Retinal pigment epithelial cell (primary cell): Measurements from ENCODE around the gene ABCC3.
"Not testable (repeated sequence)": the region's sequence is repeated elsewhere in the genome, so short reads cannot be mapped to it uniquely, and the experiment has no call there.

Experiments
- DNase-seq: peaks from one replicate; pipeline ENCODE4 v3.0.0-alpha.2; 2010; ENCODE audit warnings: low read depth
- H3K4me3 ChIP-seq: 2 replicates; pipeline ENCODE4 v1.5.1; 2011; ENCODE audit warnings: mild to moderate bottlenecking, low read length, control low read depth, moderate library complexity
- TF ChIP-seq, protein P1 (sequence below): conservative IDR thresholded peaks from 2 replicates; pipeline ENCODE4 v1.5.1; 2011; ENCODE audit warnings: low read depth, low read length, control low read depth, inconsistent platforms

Gene ABCC3

DNA sequence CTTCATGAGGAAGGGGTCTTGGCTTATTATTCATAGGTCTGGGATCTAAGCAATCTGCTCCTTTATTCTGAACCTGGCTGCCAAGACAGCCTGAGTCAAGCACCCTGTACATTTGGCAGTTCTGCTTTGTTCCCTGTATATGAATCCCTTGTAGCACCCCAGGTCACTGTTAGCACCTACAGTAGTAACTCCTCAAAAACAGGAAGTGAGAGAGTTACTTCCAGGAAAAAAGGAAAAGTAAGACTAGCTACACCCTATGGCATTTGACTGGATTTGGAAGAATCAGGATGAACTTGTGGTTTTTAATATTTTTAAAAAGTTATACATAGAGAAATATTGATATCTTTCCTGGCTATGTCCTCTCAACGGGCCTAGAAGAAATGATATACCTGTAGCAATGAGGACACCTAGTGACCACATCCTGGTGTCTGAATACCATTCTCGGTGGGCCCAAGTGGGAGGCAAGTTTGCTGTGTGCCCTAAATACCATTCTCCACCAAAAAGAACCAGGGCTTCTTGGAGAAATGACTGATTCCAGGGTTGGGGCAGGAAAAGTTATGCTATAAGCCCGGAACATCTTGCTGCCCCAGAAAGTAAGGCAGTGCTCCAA lies 63.1 kb downstream of the ABCC3 start:
- TF ChIP-seq, protein P1, sequence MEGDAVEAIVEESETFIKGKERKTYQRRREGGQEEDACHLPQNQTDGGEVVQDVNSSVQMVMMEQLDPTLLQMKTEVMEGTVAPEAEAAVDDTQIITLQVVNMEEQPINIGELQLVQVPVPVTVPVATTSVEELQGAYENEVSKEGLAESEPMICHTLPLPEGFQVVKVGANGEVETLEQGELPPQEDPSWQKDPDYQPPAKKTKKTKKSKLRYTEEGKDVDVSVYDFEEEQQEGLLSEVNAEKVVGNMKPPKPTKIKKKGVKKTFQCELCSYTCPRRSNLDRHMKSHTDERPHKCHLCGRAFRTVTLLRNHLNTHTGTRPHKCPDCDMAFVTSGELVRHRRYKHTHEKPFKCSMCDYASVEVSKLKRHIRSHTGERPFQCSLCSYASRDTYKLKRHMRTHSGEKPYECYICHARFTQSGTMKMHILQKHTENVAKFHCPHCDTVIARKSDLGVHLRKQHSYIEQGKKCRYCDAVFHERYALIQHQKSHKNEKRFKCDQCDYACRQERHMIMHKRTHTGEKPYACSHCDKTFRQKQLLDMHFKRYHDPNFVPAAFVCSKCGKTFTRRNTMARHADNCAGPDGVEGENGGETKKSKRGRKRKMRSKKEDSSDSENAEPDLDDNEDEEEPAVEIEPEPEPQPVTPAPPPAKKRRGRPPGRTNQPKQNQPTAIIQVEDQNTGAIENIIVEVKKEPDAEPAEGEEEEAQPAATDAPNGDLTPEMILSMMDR: no peak

DNA sequence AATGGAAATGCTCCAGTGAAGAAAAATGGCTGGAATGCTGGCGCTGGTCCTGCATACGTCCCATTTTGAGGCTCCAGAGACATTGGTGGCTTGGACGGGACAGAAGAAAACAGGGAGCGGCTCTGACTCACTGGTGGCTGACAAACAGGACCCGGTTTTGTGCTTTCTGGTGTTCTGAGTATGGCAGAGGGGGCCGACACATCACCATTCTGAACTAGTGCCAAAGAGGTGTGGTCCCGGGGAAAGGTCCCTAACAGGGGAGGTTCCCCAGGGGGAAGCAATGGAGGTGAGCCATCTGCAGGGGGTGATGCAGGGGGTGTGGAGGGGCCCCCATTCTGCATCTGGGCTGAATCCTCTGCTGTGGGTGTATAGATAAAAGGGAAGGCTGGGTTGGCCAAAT lies 64.7 kb downstream of the ABCC3 start:
- DNase-seq: no peak
- no peak overlapping the region for H3K4me3 ChIP-seq
- TF ChIP-seq, protein P1: no peak

More for the DNA sequence above, 63.1 kb downstream of the ABCC3 start:
- DNase-seq: no peak
- H3K4me3 ChIP-seq: no peak overlapping the region

DNA sequence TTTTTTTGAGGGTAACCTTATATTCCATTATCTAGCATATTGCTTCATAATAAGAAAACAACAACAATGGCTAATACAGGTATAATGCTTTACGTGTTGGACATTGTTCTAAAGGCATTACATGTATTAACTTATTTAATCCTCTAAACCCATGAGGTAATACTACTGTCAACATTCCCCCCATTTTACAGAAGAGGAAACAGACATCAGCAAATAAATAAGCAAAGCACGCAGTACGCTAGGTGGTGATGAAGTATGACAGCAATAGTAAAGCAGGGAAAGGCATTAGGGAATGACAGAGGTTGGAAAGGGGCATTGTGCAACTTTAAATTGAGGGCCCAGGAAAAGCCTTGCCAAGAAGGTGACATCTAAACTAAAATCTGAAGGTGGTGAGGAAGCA lies 68.5 kb downstream of the ABCC3 start:
- H3K4me3 ChIP-seq: no peak overlapping the region
- DNase-seq: no peak
- TF ChIP-seq, protein P1: no peak

DNA sequence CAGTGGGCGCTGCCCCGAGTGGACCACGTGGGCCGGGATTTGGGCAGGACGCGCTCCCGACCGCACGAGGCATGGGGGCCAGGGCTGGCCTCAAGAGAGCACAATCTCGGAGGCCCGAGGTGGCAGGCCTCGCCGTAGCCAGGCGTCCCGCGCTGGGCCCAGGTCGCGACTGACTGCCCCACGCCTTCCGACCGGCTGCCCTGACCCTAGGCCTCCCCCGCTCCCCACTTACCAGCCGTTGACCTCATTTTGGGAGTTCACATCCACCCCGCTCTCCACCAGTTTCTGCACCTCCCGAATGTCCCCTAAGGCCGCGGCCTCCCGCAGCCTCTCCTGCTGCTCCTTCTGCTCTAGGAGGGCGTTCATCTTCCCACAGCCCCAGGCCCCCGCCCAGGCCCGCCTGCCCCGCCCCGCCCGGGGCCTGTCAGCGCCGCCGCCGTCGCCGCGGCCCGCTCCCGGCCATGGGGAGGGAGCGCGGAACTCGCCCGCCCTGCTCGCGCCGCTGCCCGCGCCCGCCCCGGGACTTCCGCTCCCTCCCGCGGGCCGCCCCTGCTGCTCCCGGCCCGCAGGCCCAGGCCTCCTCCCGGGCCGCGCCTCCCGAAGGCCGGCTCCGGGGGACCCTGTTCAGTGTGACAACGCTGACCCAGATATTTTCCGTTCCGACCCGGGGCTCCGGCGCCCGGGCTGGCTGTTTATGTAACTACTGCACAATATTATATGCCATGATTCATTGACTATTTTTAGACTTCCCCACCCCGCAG lies 72.8 kb downstream of the ABCC3 start, which contains the start of gene ANKRD40:
Gene ANKRD40 (minus strand): TSS at position 626 of the 761 bp plus-strand sequence. CDS start 260 bp downstream, at position 366.
- TF ChIP-seq, protein P1: no peak
- DNase-seq: peak; percentile 58
- H3K4me3 ChIP-seq: peak within 1 kb of the TSS; percentile 82

DNA sequence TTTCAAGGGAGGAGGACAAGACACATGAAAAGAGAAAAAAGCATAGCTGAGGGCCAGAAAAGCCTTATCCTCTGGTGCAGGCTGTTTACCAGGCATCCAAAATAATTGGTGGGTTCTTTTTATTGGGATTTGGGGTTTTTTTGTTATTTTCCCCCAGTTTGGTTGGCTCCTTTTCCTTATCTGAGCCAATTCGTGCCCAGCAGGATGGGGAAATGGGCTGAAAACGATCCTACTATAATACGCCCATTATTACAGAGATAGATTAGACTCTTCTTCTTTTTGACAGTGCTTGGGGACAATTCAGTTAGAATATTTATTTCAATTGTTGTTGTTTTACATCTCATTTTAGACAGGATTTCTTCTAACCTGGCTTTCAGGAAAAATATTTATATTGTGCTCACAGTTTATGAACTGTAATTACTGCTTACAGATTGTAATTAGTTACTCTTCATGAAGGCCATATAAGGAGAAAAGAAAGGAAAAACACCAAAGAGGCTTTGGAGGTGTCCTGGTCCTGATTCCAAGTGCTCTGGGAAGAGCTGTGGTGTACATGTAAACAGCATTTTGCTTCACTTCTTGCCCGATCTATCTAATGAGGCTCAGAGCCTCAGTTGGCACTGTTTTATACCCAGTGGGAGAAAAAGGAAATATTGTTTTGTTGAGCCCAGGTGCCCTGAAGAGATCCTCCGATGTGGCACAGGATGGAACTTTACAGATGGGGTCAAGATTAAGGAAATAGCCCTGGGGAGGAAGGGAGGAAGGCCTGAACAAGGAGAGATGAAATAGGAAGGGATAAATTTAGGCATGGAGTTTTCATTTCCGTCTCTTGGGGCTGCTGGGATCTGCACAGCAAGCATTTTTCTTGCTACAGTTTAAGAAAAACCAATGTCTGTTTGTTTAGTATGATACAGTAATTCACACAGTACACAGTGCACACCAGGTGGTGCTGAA lies 73.6 kb downstream of the ABCC3 start:
- DNase-seq: no peak
- TF ChIP-seq, protein P1: no peak
- peak overlapping the region; percentile 82 for H3K4me3 ChIP-seq

DNA sequence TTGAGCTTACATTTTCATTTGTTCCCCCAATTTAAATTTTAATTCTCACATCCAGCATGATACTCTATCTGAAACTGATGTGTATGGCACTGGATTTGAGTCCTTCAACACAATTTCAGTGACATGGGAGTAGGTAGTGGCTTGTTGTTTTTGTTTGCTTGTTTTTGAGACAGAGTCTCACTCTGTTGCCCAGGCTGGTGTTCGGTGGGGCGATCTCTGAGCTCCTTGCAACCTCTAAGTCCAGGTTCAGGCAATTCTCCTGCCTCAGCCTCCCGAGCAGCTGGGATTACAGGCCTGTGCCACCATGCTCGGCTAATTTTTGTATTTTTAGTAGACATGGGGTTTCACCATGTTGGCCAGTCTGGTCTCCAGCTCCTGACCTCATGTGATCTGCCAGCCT lies 74.4 kb downstream of the ABCC3 start:
- H3K4me3 ChIP-seq: not testable (repeated sequence)

DNA sequence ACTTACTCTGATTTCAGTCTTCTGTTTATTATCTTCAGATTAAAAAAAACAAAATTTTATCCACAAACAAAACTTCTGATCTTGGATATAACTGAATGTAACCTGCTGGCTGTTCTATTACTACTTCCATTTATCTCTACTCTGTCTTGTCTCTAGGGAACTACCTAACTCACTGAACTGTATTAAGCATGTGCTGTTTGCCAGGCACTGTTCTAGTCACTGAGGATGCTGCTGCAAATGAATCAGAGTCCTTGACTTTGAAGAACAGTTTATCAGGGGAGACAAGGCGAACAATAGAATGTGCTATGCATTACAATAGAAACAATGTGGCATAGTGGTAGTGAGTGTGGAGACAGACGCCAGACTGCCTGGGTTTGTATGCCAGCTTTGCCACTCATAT lies 75.3 kb downstream of the ABCC3 start:
- no peak for DNase-seq
- TF ChIP-seq, protein P1: no peak
- no peak overlapping the region for H3K4me3 ChIP-seq

More for the DNA sequence above, 74.4 kb downstream of the ABCC3 start:
- not testable (repeated sequence) for DNase-seq
